ENCODE data around the gene CLCN7. TPM values are rescaled to one million over a fixed set of nuclear protein-coding genes. Genes with fewer than 3 reads are reported as not detected.

Gene CLCN7
- total and polyA plus RNA-seq, 2 of the 13 experiments (the other 11 are each of a cell fraction or from before 2014, with no cell fraction given): 24.6 to 25.1 TPM

- TF ChIP-seq MBD4 (IDR thresholded peaks at IDR 0.05; ENCODE audit: borderline replicate concordance, low read length): no peak
- TF ChIP-seq NFYC (CRISPR knock-in tag; IDR thresholded peaks at IDR 0.05): no peak
- no peak for TF ChIP-seq CREBL2 (CRISPR knock-in tag; IDR thresholded peaks at IDR 0.05; ENCODE audit: borderline replicate concordance)
- no peak for TF ChIP-seq NR2F1 (CRISPR knock-in tag; IDR thresholded peaks at IDR 0.05)
- TF ChIP-seq ZNF839 (CRISPR knock-in tag; IDR thresholded peaks at IDR 0.05; ENCODE audit: borderline replicate concordance): peak; percentile 57; the same call in 1 of the 2 replicates
- no peak for TF ChIP-seq BHLHE40 (IDR thresholded peaks at IDR 0.05; ENCODE audit: low read length)
- no peak for TF ChIP-seq MXD1 (CRISPR knock-in tag; IDR thresholded peaks at IDR 0.05)
- peak; percentile 35 for TF ChIP-seq TAF1 (CRISPR knock-in tag; IDR thresholded peaks at IDR 0.05)
- TF ChIP-seq SPEN (CRISPR knock-in tag; IDR thresholded peaks at IDR 0.05; ENCODE audit: low read depth): peak; percentile 31; the same call in 1 of the 2 replicates
- TF ChIP-seq PRPF4 (IDR thresholded peaks at IDR 0.05; ENCODE audit: low read depth, low read length, poor library complexity, severe bottlenecking): no peak
- no peak for TF ChIP-seq HNRNPK (IDR thresholded peaks at IDR 0.05; ENCODE audit: low read depth, low read length, poor library complexity, severe bottlenecking)
- TF ChIP-seq DMTF1 (CRISPR knock-in tag; IDR thresholded peaks at IDR 0.05): no peak
- TF ChIP-seq ZFX (CRISPR knock-in tag; IDR thresholded peaks at IDR 0.05; ENCODE audit: low read depth): peak; percentile 85
- no peak for TF ChIP-seq ZNF34 (CRISPR knock-in tag; IDR thresholded peaks at IDR 0.05; ENCODE audit: borderline replicate concordance)
- TF ChIP-seq ZMYM4 (CRISPR knock-in tag; IDR thresholded peaks at IDR 0.05): no peak
- TF ChIP-seq ZHX2 (IDR thresholded peaks at IDR 0.05; ENCODE audit: low read depth): no peak
- TF ChIP-seq ZHX2 (CRISPR knock-in tag; IDR thresholded peaks at IDR 0.05; ENCODE audit: borderline replicate concordance): no peak
- peak; percentile 28; the same call in 1 of the 2 replicates for TF ChIP-seq PITX1 (CRISPR knock-in tag; IDR thresholded peaks at IDR 0.05)
- no peak for TF ChIP-seq ZFP36 (IDR thresholded peaks at IDR 0.05; ENCODE audit: borderline replicate concordance, low read depth, low read length, partially characterized antibody)
- TF ChIP-seq MXD3 (CRISPR knock-in tag; IDR thresholded peaks at IDR 0.05): no peak
Measured at GRCh38 chr16:1435921-1436697, 38.7 kb downstream of the CLCN7 start (continued).
